ENCODE measurements around the gene MICALL1.

DNA sequence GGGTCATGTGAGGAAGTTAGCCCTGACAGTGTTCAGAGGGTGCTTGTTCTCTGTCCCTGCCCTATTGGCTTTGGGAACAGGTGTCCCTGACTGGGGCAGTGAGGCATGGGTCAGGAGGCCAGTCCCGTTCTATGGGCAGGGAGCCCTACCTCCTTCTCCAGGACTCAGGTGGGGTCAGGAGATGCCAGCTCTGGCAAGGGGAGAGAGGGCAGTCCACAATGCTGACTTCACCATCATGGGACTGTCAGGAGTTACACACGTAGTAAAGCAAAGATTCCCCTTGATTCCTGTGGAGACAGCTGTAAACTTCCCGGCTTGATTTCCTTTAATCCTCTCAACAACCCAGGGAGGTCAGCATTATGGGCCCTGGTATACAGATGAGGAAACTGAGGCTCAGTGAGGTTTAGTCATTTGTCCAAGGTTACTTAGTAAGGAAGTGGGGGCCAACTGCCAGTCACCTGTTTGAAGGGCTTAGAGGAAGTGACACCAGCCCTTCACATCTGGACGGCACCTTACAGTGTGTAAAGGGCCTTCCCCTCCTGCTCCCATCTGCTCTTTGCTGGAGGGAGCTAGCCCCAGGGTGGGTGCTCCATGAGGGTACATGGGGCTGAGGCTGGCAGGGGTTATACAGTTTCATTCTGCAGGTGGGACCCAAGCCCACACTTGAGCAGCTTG is 11.9 kb downstream of the MICALL1 start:
- no peak for TF ChIP-seq POLR2A (IDR thresholded peaks at IDR 0.05; ENCODE audit: low read depth, low read length)
- TF ChIP-seq TAF1 (IDR thresholded peaks at IDR 0.05; ENCODE audit: low read depth, low read length), result no peak
- peak; percentile 64 for TF ChIP-seq SPI1 (IDR thresholded peaks at IDR 0.05; ENCODE audit: low read depth, low read length)
- TF ChIP-seq POLR2AphosphoS5 (IDR thresholded peaks at IDR 0.05; ENCODE audit: low read depth, low read length), result no peak
- no peak for TF ChIP-seq POU2F2 (IDR thresholded peaks at IDR 0.05; ENCODE audit: low read depth, low read length)
- no peak for TF ChIP-seq PAX5 (IDR thresholded peaks at IDR 0.05; ENCODE audit: insufficient read depth, low read length, severe bottlenecking)
